Small intestine (tissue), 4 donors: ENCODE measurements around the gene TMSB15C. TPM values are rescaled to one million over a fixed set of nuclear protein-coding genes. Genes with fewer than 3 reads are reported as not detected.

Source experiments
- polyA plus RNA-seq, 4 donors: library from polyadenylated mRNA; stranded (reverse) in 3 of 4; unstranded in 1 of 4; fragments of 200-250 nt in 3 of 4; fragments of 120-200 nt in 1 of 4; gene quantifications; one replicate each; pipeline versions ENCODE4 v1.2.1 to v1.2.3, GENCODE V29; 2013
- donor health status: healthy with polysubstance abuse.
- donor health status: Bipolar disorder and iron deficiency.
- donor health status: healthy.

The TMSB15C gene
- polyA plus RNA-seq, 4 donors: 0.54 to 2.9 TPM; not detected in 2

Other genes with a start within 250 kb of the TMSB15C start
- gene RAB9B, start 244.0 kb downstream of the TMSB15C start, polyA plus RNA-seq: 1 to 10 TPM in 2 of 4 donors, under 1 TPM in 1, not detected in 1; 0.27 to 1.7 (median 1.1) TPM
- gene TMSB15B, start 113.6 kb downstream of the TMSB15C start, polyA plus RNA-seq: 1 to 10 TPM; 1.8 to 6.8 (median 4.1) TPM
- not detected for gene H2BW1, start 62.5 kb downstream of the TMSB15C start, polyA plus RNA-seq
- gene H2BW2, start 36.3 kb downstream of the TMSB15C start, polyA plus RNA-seq: not detected
- gene ZCCHC18, start 36.3 kb upstream of the TMSB15C start, polyA plus RNA-seq: under 1 TPM in 2 of 4 donors, not detected in 2; 0.70 to 0.93 TPM
- 1 to 10 TPM; 2.2 to 9.4 (median 7.7) TPM for gene SLC25A53, start 80.8 kb upstream of the TMSB15C start, polyA plus RNA-seq
- gene FAM199X, start 90.2 kb upstream of the TMSB15C start, polyA plus RNA-seq: 10 to 100 TPM in 2 of 4 donors, 1 to 10 TPM in 2; 4.9 to 21.0 (median 10.3) TPM
- gene ESX1, start 178.7 kb upstream of the TMSB15C start, polyA plus RNA-seq: not detected